Measurements from ENCODE around the gene LAMB1. TPM values are rescaled to one million over a fixed set of nuclear protein-coding genes. Genes with fewer than 3 reads are reported as not detected.
A peak's percentile ranks its signal among the peaks of the same experiment; 100 is the strongest.

The LAMB1 gene
- total RNA-seq, 1 donor from 2014 or later = 0.41 TPM

DNA sequence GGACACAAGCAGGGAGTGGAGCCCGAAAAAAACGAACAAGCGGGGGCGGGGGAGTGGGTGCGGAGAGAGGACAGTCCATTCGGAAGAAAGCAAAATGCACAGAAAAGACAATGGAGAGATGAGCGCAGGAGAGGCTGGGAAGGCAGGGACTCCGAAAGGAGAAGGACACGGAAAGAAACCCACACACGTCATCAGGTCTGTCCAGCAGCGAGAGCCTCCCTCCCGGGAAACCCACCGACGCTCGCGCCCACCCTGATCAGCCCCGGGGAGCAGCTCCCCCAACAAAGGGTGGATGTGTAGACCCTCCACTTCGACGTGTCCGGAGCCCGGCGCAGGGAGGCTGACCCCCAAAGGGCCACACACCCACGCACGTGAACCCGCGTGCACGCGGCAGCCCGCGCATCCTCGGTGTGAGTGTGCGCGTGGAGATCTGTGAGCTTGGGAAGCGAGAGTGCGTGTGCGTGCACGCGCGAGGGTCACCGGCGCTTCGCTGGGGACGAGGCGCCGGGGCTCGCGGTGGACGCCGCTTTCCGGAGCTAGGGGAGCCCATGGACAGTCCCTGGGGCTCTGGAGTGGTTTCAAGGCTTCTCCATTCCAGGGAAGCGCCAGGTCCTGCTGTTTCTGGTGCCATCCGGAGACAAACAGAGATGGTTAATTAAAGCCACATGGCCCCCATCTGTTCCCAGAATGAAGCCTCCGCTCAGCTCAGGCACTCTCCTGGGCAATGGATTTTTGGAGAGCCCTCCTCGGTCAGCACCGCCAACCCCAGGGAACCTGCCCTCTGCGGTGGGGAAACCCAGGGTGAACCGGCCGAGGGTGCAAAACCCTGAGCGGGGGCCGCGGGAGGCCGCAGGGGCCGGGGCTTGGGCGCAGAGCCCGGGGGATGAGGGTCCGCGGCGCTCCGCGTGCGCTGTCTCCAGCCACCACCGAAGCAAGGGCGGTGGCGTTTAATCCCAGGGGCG is 916 bp downstream of the LAMB1 start:
- no peak overlapping the region for H3K27ac Mint-ChIP-seq
- no peak for DNase-seq (ENCODE audit: low spot score)
- H3K4me3 Mint-ChIP-seq (ENCODE audit: low read depth) = peak overlapping the region; percentile 73
- peaks cover 13% of the 10 kb centered on the region for H3K4me1 Mint-ChIP-seq (ENCODE audit: low read depth)
- no peaks in the 10 kb centered on the region for H3K36me3 Mint-ChIP-seq (ENCODE audit: low read depth)
- H3K9me3 Mint-ChIP-seq = no peaks in the 10 kb centered on the region
- intact Hi-C loops (cut with micrococcal nuclease) = loop anchor here (10.0 kb wide), 1 partner anchor 77 kb away; no protein-coding TSS in a partner anchor
- peaks cover 64% of the 10 kb centered on the region for H3K27me3 Mint-ChIP-seq (ENCODE audit: low read depth)

GRCh38 chr7:108000875-108001763 is 1.8 kb downstream of the LAMB1 start:
- no peaks in the 10 kb centered on the region for H3K36me3 Mint-ChIP-seq (ENCODE audit: low read depth)
- no peak overlapping the region for H3K27ac Mint-ChIP-seq
- peak overlapping the region; percentile 73 for H3K4me3 Mint-ChIP-seq (ENCODE audit: low read depth)
- no peak for DNase-seq (ENCODE audit: low spot score)
- no peaks in the 10 kb centered on the region for H3K9me3 Mint-ChIP-seq
- intact Hi-C loops (cut with micrococcal nuclease) = loop anchor here (10.0 kb wide), 1 partner anchor 76 kb away; no protein-coding TSS in a partner anchor
- H3K27me3 Mint-ChIP-seq (ENCODE audit: low read depth) = peaks cover 62% of the 10 kb centered on the region
- peaks cover 13% of the 10 kb centered on the region for H3K4me1 Mint-ChIP-seq (ENCODE audit: low read depth)

DNA sequence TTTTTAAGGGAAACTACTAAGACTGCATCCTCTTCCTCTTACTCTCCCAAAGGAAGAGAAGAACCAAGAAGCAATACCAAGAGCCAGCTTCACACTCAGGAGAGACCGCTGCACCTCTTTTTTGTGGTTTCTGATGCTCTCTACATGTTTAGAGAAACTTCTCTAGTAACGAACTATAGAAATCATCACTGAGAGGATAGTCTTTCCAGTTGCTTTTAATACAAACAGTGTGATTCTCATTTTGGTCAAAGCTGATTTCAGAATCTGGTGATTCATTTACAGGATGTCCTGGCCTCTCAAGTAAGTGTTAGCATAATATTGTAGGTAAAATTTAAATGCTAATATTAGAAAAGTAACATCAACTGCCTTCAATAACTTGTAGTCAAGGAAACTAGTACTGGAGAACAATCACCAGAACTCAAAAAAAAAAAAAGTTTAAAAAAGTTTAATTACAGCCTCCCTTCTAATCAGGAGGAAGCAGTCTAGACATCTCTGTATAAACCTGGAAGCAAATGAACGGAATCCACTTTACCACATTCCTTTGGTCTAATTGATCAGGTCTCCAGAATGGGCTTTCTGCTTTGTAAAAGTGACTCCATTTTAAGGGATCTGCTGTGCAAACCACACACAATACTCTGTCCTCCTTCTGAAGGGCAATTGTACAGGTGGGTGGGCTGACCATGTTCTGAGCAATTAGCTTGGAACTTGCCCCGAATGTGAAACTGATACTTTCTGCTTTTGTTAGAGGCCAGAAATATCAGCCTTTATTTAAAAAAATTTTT is 3.0 kb downstream of the LAMB1 start:
- no peaks in the 10 kb centered on the region for H3K9me3 Mint-ChIP-seq
- peaks cover 70% of the 10 kb centered on the region for H3K27me3 Mint-ChIP-seq (ENCODE audit: low read depth)
- no peak for DNase-seq (ENCODE audit: low spot score)
- no peaks in the 10 kb centered on the region for H3K36me3 Mint-ChIP-seq (ENCODE audit: low read depth)
- no peak overlapping the region for H3K27ac Mint-ChIP-seq
- peaks cover 13% of the 10 kb centered on the region for H3K4me1 Mint-ChIP-seq (ENCODE audit: low read depth)
- intact Hi-C loops (cut with micrococcal nuclease) = loop anchor here (10.0 kb wide), 1 partner anchor 75 kb away; no protein-coding TSS in a partner anchor
- H3K4me3 Mint-ChIP-seq (ENCODE audit: low read depth) = no peak overlapping the region

DNA sequence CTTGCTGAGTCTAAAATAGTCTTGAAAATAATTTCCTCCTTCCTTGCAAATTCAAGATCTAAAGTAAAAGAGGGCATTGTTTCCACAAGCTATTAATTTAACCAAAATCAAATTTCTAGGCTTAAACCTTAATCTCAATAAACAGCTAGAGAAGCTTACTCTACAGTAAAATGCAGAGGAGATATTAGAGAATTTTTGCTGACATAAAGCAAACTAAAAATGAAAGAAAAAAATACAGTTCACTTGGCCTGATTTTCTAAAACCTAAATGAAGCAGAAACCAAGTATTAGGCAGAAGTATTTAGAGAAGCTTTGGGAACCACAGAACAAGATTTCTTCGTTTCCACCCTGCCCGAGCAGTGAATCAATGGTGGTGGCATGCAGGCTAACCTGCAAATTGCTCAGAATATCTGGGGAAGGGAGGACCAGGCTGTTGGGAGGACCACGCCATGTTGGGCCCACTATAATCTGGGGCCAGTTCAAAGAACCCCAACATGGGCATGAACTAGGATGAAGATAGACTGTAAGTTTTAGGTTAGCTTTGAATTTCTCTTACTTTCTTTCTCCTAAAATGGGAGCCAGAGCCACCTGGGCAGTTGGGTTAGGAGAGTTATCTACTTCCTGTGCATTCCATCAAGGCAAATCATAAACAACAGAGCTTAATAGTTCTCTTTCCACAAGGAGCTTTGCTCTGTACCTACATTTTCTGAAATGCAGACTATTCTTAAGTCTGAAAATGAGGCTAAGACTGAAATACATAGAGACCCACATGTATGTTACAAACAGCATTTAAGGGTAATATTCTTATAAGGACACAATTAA is 4.1 kb downstream of the LAMB1 start:
- H3K27me3 Mint-ChIP-seq (ENCODE audit: low read depth) = peaks cover 65% of the 10 kb centered on the region
- no peak for DNase-seq (ENCODE audit: low spot score)

DNA sequence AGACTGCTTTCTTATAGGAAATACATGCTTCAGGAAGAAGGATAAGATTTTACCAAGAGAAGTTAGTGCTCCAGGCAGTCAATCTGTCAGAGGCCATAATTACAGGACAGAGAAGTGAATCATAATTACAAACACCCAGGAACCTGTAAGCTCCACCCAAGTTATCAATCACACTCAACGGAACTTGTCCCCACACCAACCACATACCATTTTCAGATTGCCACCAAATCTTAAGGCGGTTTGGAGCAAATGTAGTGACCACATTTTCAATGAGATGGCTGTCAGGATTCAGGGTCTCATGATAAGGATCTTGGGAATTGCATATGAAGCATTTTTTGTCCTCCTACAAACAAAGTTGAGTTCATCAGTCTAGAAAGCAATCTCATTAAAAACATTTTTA is 4.8 kb downstream of the LAMB1 start:
- H3K36me3 Mint-ChIP-seq (ENCODE audit: low read depth) = no peaks in the 10 kb centered on the region
- H3K27me3 Mint-ChIP-seq (ENCODE audit: low read depth) = peaks cover 62% of the 10 kb centered on the region
- no peaks in the 10 kb centered on the region for H3K9me3 Mint-ChIP-seq
- intact Hi-C loops (cut with micrococcal nuclease) = no loop called here
- H3K4me1 Mint-ChIP-seq (ENCODE audit: low read depth) = peaks cover 9% of the 10 kb centered on the region
- no peak overlapping the region for H3K4me3 Mint-ChIP-seq (ENCODE audit: low read depth)
- H3K27ac Mint-ChIP-seq = no peak overlapping the region
- no peak for DNase-seq (ENCODE audit: low spot score)

More for the DNA sequence above, 4.1 kb downstream of the LAMB1 start:
- H3K4me1 Mint-ChIP-seq (ENCODE audit: low read depth) = peaks cover 9% of the 10 kb centered on the region
- no peak overlapping the region for H3K4me3 Mint-ChIP-seq (ENCODE audit: low read depth)
- intact Hi-C loops (cut with micrococcal nuclease) = no loop called here
- H3K9me3 Mint-ChIP-seq = no peaks in the 10 kb centered on the region
- no peak overlapping the region for H3K27ac Mint-ChIP-seq
- H3K36me3 Mint-ChIP-seq (ENCODE audit: low read depth) = no peaks in the 10 kb centered on the region

- no peaks in the 10 kb centered on the region for H3K36me3 Mint-ChIP-seq (ENCODE audit: low read depth)
- intact Hi-C loops (cut with micrococcal nuclease) = no loop called here
- no peaks in the 10 kb centered on the region for H3K9me3 Mint-ChIP-seq
- no peak overlapping the region for H3K27ac Mint-ChIP-seq
- peaks cover 4% of the 10 kb centered on the region for H3K4me1 Mint-ChIP-seq (ENCODE audit: low read depth)
- H3K4me3 Mint-ChIP-seq (ENCODE audit: low read depth) = no peak overlapping the region
- no peak for DNase-seq (ENCODE audit: low spot score)
- H3K27me3 Mint-ChIP-seq (ENCODE audit: low read depth) = peaks cover 56% of the 10 kb centered on the region
Measured at GRCh38 chr7:107996072-107996882, 6.7 kb downstream of the LAMB1 start.

- Mint-ChIP-seq H3K4me3 (ENCODE audit: low read depth) (no peak overlapping the region), H3K4me1 (ENCODE audit: low read depth) (no peaks in the 10 kb centered on the region), H3K27ac (no peak overlapping the region), H3K36me3 (ENCODE audit: low read depth) (no peaks in the 10 kb centered on the region), H3K27me3 (ENCODE audit: low read depth) (peaks cover 49% of the 10 kb centered on the region), H3K9me3 (no peaks in the 10 kb centered on the region)
- intact Hi-C loops (cut with micrococcal nuclease) = no loop called here
- no peak for DNase-seq (ENCODE audit: low spot score)
Measured at GRCh38 chr7:107995184-107996071, 7.5 kb downstream of the LAMB1 start.

- DNase-seq (ENCODE audit: low spot score) = no peak
- no peak overlapping the region for H3K4me3 Mint-ChIP-seq (ENCODE audit: low read depth)
- H3K4me1 Mint-ChIP-seq (ENCODE audit: low read depth) = no peaks in the 10 kb centered on the region
- no peaks in the 10 kb centered on the region for H3K36me3 Mint-ChIP-seq (ENCODE audit: low read depth)
- H3K9me3 Mint-ChIP-seq = no peaks in the 10 kb centered on the region
- peaks cover 49% of the 10 kb centered on the region for H3K27me3 Mint-ChIP-seq (ENCODE audit: low read depth)
- intact Hi-C loops (cut with micrococcal nuclease) = no loop called here
- no peak overlapping the region for H3K27ac Mint-ChIP-seq
Measured at GRCh38 chr7:107994421-107995030, 8.4 kb downstream of the LAMB1 start.

- Mint-ChIP-seq H3K36me3 (ENCODE audit: low read depth) (no peaks in the 10 kb centered on the region), H3K9me3 (no peaks in the 10 kb centered on the region), H3K4me1 (ENCODE audit: low read depth) (no peaks in the 10 kb centered on the region), H3K27ac (no peak overlapping the region), H3K27me3 (ENCODE audit: low read depth) (peaks cover 45% of the 10 kb centered on the region), H3K4me3 (ENCODE audit: low read depth) (no peak overlapping the region)
- no peak for DNase-seq (ENCODE audit: low spot score)
- intact Hi-C loops (cut with micrococcal nuclease) = no loop called here
Measured at GRCh38 chr7:107993891-107994291, 9.1 kb downstream of the LAMB1 start.

- no peak overlapping the region for H3K4me3 Mint-ChIP-seq (ENCODE audit: low read depth)
- H3K4me1 Mint-ChIP-seq (ENCODE audit: low read depth) = no peaks in the 10 kb centered on the region
- H3K27ac Mint-ChIP-seq = no peak overlapping the region
- no peaks in the 10 kb centered on the region for H3K9me3 Mint-ChIP-seq
- no peaks in the 10 kb centered on the region for H3K36me3 Mint-ChIP-seq (ENCODE audit: low read depth)
- intact Hi-C loops (cut with micrococcal nuclease) = no loop called here
- H3K27me3 Mint-ChIP-seq (ENCODE audit: low read depth) = peaks cover 23% of the 10 kb centered on the region
- no peak for DNase-seq (ENCODE audit: low spot score)
Measured at GRCh38 chr7:107989618-107990373, 13.2 kb downstream of the LAMB1 start.
